Epithelial cell of proximal tubule (primary cell): ENCODE data around the gene TCF15. TPM values are rescaled to one million over a fixed set of nuclear protein-coding genes. Genes with fewer than 3 reads are reported as not detected.
A peak's percentile ranks its signal among the peaks of the same experiment; 100 is the strongest.

Experiments
- DNase-seq: peaks from one replicate; pipeline ENCODE4 v3.0.0-alpha.2; 2011; ENCODE audit warnings: low read depth
- H3K4me3 ChIP-seq: 2 replicates; pipeline ENCODE4 v1.5.1; 2011; ENCODE audit warnings: low read depth, mild to moderate bottlenecking, low read length
- total RNA-seq: library from RNA; depleted of rRNA; stranded (reverse); fragments of >200 nt; gene quantifications from 2 replicates; pipeline ENCODE4 v1.2.3, GENCODE V29; 2015
- TF ChIP-seq, protein P1 (sequence below): conservative IDR thresholded peaks from 2 replicates; pipeline ENCODE4 v1.5.1; 2012; ENCODE audit warnings: low read depth, mild to moderate bottlenecking, low read length

TCF15 gene
- total RNA-seq, 1 donor from 2014 or later: 4.0 TPM

DNA sequence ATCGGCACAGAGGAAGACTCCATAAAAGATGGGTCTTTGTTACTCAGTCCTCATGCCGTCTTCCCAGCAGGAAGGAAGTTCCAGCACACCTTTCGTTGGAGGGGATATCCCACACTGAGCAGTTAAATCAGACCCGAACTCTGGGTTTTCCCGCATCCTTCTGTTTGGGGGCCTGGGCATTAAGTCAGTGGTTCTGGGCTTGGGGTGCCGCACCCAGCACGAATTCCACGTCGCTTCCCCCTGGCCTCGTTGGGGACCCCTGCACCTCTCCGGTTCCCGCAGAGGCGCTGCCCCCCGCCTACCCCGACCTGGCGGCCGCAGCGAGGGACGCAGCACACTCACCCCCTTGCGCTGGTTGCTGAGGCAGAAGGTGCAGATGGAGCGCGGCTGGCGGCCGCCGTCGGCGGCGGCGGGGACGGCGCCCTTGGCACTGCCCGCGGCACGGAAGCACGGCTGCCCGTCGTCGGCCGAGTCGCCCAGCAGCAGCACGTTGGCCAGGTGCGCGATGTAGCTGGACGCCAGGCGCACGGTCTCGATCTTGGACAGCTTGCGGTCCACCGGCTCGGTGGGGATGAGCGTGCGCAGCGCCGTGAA, 641 bp downstream of the TCF15 start:
- H3K4me3 ChIP-seq: no peak overlapping the region
- TF ChIP-seq, protein P1, sequence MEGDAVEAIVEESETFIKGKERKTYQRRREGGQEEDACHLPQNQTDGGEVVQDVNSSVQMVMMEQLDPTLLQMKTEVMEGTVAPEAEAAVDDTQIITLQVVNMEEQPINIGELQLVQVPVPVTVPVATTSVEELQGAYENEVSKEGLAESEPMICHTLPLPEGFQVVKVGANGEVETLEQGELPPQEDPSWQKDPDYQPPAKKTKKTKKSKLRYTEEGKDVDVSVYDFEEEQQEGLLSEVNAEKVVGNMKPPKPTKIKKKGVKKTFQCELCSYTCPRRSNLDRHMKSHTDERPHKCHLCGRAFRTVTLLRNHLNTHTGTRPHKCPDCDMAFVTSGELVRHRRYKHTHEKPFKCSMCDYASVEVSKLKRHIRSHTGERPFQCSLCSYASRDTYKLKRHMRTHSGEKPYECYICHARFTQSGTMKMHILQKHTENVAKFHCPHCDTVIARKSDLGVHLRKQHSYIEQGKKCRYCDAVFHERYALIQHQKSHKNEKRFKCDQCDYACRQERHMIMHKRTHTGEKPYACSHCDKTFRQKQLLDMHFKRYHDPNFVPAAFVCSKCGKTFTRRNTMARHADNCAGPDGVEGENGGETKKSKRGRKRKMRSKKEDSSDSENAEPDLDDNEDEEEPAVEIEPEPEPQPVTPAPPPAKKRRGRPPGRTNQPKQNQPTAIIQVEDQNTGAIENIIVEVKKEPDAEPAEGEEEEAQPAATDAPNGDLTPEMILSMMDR: no peak
- DNase-seq: no peak

DNA sequence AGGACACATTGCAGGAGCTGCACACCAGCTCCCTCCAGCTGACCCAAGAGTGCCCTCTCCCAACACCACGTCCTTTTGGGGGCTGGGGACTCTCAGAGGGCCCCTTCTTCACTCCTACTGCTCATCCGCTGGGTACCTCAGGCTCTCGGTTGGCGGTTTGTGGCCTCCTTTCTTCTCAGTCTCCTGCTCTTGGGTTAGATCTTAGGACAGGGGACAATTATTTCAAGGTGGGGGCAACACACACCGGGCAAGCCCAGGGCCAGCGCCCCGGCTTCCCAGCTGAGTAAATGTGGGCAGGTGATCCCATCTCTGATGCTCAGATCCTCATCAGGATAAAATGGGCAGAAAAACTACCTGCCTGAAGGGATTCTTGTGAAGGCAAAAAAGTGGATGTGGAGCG, 1.1 kb downstream of the TCF15 start:
- H3K4me3 ChIP-seq: no peak overlapping the region
- DNase-seq: no peak
- TF ChIP-seq, protein P1: no peak

DNA sequence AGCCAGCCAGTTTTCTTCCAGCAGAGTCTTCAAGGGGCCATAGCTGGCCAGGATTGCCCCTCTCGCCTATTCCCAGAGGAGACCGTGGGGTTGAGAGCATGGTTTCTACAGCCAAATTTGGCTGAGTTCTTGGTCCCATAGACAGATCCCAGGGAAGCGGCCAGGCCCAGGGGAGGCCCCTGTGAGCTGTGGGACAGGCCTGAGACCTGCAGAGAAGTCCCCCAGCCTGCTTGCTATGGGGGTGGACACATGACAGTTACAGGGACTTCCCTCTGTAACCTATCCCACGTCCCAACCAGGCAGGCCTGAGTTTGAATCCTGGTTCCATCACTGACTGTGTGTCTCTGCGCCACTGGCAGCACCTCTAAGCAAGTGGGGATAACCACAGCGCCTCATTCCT, 2.6 kb downstream of the TCF15 start:
- DNase-seq: no peak
- no peak overlapping the region for H3K4me3 ChIP-seq
- TF ChIP-seq, protein P1: no peak

DNA sequence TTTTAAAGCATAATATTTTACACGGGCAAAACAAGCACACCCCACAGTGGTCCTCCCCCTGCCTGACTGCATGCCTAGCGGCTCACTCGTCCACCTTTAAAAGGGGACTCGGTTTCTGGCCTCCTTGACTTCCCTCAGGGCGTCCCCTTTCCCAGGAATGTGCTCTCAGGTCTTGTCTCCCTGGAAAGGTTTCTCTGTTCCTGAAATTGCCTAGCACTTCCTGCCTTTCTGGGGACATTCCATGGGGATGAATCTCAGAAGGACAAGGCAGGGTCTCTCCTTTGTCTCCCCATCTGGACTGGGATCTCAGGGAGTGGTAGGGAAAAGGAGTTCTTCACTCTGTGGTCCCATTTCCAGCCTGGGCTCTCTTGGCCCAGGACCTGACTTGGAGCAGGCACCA, 4.9 kb downstream of the TCF15 start:
- no peak for DNase-seq
- H3K4me3 ChIP-seq: no peak overlapping the region
- TF ChIP-seq, protein P1: no peak

DNA sequence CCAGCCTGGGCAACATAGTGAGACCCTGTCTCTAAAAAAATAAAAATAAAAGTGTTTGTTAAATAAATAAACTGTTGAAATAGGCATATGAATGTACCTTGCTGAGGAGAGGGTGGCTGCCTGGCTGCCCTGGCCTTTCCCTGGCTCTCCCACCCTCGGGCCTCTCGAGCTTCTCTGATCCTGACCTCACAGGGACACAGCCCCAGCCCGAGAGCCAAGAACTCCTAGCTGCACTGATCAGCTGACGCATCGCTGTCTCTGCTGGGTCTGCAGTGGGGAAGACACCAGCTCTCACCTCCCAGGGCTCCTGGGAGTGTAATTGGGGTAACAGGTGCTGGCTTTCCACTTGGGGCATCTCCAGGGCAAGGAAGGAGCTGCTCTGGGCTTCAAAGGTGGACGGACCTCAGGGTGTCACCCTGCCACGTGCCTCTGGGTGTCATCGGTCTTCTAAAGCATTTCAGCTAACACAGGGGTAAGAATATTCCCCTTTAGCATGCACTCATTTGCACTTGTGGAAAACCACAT, 6.9 kb downstream of the TCF15 start:
- no peak for DNase-seq
- no peak overlapping the region for H3K4me3 ChIP-seq
- TF ChIP-seq, protein P1: peak; percentile 3

DNA sequence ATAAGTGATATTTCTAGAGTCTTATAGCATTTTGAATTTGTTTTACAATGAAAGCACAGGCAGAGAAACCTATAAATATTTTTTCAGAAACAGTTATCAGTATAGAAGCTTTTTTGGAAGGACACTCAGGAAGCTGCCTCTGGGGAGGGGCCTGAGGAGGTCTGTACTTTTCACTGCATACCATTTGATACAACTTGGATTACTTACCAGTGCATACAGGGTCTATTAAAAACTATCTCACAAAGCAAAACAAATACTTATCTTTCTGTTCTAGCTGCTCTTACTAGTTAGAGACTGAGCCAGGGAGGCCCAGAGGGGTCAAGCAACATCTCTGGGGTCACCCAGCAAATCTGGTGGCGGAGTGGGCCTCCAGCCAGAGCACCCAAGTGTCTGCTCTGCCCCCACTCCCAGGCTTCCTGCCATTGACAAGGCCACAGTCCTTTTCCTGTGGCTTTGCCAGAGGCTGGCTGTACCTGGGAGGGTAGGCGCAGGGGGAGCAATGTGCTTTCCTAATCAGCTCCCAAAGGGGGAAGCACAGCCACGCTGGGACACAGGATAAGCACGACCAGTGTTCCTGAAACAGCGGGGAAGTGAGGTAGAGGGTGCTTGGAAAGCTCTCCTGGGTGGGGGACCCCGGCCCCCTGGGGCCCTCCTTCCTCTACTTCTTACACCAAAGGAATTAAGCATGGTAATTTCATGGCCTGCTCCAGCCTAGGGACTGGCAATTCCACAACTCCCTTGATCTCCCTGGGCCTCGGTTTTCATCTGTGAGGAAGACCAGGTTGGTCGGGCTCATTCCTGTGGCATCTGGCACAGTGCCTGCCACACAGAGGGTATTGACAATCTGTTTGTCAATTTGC, 7.8 kb downstream of the TCF15 start:
- H3K4me3 ChIP-seq: no peak overlapping the region
- TF ChIP-seq, protein P1: no peak
- DNase-seq: no peak
